ENCODE results near the gene ST7L.

DNA sequence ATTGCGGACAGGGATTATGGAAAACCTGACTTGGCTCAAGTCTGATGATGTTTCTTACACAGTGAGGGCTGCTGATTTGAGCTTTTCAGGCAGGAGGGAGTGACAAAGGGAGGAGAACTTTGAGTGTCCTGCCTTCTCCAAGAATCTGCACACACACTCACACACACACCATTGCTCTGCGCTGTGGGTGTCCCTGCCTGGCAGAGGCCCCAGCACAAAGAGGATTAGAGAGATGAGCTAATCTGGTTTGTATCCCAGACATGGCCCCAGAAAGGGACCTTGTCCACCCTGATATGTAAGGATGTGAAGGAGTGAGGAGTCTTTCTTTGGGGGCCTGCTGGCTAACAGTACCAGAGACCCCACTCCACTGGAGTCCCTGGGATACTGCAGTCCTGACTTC, 116.1 kb downstream of the ST7L start:
- TF ChIP-seq EZH2 (IDR thresholded peaks at IDR 0.05; ENCODE audit: borderline replicate concordance, low read length): no peak
- TF ChIP-seq, protein P1, sequence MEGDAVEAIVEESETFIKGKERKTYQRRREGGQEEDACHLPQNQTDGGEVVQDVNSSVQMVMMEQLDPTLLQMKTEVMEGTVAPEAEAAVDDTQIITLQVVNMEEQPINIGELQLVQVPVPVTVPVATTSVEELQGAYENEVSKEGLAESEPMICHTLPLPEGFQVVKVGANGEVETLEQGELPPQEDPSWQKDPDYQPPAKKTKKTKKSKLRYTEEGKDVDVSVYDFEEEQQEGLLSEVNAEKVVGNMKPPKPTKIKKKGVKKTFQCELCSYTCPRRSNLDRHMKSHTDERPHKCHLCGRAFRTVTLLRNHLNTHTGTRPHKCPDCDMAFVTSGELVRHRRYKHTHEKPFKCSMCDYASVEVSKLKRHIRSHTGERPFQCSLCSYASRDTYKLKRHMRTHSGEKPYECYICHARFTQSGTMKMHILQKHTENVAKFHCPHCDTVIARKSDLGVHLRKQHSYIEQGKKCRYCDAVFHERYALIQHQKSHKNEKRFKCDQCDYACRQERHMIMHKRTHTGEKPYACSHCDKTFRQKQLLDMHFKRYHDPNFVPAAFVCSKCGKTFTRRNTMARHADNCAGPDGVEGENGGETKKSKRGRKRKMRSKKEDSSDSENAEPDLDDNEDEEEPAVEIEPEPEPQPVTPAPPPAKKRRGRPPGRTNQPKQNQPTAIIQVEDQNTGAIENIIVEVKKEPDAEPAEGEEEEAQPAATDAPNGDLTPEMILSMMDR (conservative IDR thresholded peaks at IDR 0.05 in 1 of 2, IDR thresholded peaks at IDR 0.05 in 1 of 2; ENCODE audit: extremely low read depth in 1 of 2, insufficient read depth in 1 of 2, low read depth in 1 of 2, low read length in 2 of 2): no peak

Measured in mammary epithelial cell (primary cell).